ENCODE results near the gene STIP1.
"Not testable (repeated sequence)": the region's sequence is repeated elsewhere in the genome, so short reads cannot be mapped to it uniquely, and the experiment has no call there.

STIP1 gene

DNA sequence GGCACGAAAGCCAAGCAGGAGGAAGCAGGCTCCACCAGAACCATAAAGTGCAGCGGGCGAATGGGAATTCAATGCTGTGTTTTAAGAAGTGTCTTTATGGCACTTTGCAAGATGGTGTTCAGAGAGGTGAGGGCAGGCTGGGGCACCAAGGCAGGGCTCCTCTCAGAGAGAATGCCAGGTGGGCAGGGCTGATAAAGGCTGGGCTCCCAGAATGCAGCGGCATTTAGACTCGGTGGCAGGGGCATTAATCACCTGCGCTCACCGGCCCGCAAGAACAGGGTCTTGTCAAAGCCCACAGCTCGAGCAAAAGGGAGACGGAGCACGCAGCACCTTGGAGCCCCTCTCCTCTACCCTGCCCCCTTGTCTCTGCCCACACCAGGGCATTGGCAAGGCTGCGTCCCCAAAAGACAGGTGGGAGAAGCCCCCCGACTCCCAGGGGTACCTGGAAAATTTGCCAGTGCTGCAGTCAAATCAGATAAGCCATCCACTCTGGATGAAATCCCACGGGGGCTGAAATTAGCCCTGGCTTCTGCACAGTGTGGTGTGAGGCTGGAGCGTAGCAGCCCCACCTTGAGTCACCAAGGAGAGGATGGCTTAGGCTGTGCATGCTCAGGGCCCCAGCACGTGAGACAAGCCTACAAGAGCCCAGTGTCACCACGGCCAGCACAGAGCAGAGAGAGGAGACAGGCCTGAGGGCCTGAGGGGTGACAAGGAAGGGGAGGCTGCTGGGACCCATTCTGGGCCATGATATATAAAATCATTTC is 28.2 kb upstream of the STIP1 start:
- DNase-seq (ENCODE audit: low read depth in 2 of 2): no peak

GRCh38 chr11:64161037-64161436 is 24.9 kb upstream of the STIP1 start:
- DNase-seq (ENCODE audit: low read depth in 2 of 2): no peak

DNA sequence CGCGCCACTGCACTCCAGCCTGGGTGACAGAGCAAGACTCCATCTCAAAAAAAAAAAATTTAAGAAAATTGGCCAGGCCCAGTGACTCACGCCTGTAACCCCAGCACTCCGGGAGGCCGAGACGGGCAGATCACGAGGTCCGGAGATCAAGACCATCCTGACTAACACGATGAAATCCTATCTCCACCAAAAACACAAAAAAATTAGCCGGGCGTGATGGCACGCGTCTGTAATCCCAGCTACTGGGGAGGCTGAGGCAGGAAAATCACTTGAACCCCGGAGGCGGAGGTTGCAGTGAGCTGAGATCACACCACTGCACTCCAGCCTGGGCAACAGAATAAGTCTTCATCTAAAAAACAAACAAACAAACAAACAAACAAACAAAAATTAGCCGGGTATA is 23.2 kb upstream of the STIP1 start:
- DNase-seq (ENCODE audit: low read depth in 2 of 2): not testable (repeated sequence)

DNA sequence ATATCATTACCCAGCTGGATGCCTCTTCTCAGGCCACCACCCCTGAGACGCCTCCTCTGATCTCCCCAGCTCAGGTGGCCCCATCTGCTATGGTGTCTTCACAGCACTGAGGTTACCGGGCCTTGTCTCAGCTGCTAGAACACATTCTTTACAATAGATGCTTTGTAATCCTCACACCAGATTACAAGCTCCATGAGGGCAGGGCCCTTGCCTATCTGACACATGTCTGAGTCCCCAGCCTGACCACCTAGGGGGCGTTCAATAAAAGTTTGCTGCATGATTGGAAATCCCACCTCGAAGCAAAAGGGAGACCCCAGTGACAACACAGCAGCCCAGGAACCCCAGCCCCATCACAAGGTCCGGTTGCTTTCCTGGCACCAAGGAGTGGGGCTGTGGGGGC is 22.0 kb upstream of the STIP1 start:
- no peak for DNase-seq (ENCODE audit: low read depth in 2 of 2)

DNA sequence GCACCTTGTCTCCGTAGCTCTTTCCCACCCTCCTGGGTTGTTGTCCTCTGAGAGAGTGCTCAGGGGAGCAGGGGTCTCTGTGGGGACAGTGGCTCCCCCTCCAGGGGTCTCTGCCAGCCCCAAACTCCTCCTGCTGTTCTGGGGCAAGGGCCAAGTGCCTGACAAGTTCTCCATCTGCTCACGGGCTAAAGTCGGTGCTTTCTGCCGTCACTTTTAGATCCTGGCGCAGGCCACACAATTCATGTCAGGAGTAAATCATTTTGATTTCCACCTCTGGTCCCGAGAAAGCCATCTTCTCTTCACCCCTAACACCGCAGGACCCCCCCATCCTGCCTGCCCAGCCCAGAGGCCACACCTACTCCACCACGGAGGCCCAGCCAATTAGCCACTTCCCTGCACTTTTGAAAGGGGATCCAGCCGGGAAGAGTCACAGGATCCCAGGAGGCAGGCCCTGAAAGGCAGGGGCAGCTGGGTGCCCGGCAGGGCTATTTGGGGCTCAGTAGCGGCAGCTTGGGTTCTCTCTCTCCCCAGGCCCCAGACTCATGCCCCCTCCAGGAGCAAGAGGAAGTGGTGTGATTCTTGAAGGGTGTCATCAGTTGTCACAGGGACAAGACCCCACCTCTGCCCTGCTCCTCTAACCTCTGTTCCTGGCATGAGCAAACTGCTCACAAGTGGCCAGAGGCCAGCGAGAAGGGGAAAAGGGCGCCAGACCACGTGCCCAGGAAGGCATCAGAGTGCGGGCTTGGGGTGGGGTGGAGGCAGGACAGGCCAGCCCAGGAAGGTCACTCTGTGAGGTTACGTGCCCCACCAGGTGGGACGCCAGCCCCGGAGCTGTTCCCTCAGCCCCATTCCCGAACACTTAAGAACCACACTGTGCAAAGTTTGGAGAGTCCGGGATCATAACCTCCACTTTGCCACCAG is 21.3 kb upstream of the STIP1 start:
- DNase-seq (ENCODE audit: low read depth in 2 of 2): no peak

GRCh38 chr11:64165481-64165841 is 20.5 kb upstream of the STIP1 start:
- DNase-seq (ENCODE audit: low read depth in 2 of 2): no peak

DNA sequence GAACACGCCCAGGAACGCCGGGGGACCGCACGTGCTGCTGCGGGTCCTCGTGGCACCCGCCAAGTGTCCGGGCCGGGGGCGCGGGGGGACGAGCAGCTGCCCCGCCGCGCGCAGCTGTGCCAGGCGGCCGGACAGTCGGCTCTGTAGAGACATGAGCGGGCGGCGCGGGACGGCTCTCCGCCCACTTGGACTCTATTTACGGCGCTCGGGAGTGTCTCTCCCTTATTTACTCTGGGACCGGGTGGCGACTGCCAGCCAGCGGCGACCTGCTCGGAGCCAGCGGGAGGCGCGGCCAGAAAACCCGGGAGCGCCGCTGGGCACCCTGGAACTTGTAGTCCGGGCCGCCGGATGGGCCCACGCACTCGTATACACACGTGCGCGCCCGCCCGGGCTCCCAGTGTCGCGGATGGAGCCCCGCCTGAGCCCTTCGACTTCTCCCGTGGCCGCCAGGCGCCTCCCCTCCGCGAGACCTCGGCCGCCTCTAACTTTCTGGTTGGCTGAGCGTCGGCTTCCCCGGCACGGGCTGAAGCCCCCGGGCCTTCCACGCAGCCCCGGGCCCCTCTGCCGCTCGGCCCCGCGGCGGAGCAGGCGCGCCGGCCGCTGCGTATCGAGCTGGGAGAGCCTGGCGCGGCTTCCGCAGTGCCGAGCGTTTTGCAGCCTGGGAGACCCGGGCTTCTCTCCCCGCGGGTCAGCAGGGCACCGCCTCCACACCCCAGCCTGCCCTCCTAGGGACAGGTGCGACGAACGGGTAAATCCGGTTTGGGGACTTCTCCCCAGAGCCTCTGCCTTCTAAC is 19.9 kb upstream of the STIP1 start, which contains the start of gene MACROD1:
Gene MACROD1 (minus strand): TSS at position 272 of the 794 bp plus-strand sequence. CDS start 119 bp downstream, at position 153.
- peak; percentile 55 to 60 for DNase-seq (ENCODE audit: low read depth in 2 of 2)

DNA sequence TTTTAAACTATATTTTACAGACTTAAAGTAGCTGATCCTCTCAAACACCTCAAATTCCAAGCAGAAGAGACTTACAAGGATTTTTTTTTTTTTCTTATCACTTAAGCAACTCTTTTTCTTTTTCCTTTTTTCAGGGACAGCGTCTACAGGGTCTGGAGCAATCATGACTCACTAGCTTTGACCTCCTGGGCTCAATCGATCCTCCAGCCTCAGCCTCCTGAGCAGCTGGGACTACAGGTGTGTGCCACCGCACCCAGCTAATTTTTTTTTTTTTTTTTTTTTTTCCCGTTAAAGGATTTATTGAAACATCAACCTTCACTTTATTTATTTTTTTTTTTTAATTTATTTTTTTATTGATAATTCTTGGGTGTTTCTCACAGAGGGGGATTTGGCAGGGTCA is 15.6 kb upstream of the STIP1 start:
- DNase-seq (ENCODE audit: low read depth in 2 of 2): no peak

DNA sequence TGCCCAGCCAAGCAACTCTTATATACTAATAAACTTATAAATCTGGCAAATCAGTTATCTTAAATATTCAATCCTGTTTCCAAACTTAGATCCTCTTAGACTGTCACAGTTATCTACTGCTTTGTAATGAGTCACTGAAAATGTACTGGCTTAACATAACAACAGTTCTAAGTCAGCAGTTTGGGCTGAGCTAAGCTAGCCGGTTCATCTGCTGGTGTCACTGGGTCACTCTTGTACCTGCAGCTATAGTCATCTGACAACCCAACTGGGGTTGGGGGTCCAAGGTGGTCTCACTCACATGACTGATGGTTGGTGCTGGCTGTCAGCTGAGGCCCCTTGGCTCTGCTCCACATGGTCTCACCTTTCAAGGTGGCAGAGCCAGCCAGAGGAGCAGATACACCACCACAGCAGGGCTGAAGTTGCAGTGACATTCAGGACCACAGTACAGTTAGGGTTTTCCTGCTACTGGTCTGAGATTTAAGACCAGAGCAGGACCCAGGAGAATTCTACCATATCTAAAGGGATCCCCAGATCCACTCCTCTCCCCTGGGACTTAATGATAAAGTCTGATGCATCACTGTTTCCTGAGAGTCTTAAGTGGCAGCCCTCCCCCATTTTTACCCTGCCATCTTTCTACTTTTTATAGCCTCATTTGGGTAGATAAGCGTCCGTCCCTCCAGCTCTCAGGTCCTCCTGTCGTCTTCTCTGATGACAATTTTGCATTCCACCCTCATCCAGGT is 12.2 kb upstream of the STIP1 start:
- no peak for DNase-seq (ENCODE audit: low read depth in 2 of 2)

GRCh38 chr11:64176751-64177150 is 9.2 kb upstream of the STIP1 start:
- no peak for DNase-seq (ENCODE audit: low read depth in 2 of 2)

GRCh38 chr11:64178203-64178602 is 7.8 kb upstream of the STIP1 start:
- no peak for DNase-seq (ENCODE audit: low read depth in 2 of 2)

GRCh38 chr11:64178951-64179639 is 6.9 kb upstream of the STIP1 start:
- no peak for DNase-seq (ENCODE audit: low read depth in 2 of 2)

DNA sequence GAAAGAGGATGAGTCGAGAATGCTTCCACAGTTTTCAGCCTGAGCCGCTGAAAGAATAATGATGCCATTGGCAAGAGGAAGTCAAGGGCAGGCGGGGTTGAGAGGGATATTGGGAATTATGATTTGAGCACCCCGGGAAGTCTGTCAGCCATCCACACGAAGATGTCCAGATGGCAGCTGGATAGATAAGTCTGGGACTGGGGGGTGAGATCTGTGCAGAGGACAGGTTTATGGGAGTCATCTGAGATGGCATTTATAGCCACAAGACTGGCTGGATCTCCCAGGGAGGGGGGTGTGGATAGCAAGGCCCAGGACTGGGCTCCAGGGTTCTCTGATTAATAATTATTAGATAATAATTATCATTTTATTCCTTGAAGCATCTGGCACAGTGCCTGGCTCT is 5.1 kb upstream of the STIP1 start:
- DNase-seq (ENCODE audit: low read depth in 2 of 2): no peak

DNA sequence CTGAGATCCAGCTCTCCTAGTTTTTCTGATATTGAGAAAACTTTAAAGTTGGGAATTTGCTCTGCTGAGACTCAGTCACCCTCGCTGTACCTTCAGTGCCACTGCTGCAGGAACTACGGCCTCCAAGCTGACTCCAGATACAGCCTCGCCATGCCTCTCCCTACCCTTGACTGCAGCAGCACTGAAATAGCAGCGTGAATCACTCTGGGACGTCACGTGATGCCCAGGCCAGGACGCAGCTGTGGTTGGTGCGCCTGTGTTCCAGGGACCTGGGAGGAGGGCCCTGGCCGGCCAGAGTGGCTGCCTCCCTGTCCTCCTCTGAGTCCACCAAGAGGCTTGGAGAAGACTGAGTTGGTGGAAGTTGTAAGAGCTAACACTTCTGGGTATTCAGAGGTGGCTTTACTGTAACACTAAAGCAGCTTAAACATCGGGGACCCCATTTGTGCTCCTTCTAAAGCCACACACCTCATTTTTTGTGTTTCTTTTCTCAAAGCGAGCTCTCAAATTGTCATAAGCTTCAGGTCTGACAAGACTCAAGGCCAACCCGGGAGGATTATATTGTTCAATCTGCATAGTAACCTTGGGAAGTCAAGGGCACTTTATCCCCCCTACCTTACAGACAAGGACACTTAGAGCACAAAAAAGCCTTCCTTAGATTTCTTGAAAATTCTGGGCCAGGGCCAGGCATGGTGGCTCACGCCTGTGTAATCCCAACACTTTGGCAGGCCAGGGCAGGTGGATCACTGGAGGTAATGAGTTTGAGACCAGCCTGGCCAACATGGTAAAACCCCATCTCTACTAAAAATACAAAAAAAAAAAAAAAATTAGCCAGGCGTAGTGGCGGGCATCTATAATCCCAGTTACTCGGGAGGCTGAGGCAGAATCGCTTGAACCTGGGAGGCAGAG is 4.2 kb upstream of the STIP1 start:
- no peak for DNase-seq (ENCODE audit: low read depth in 2 of 2)

DNA sequence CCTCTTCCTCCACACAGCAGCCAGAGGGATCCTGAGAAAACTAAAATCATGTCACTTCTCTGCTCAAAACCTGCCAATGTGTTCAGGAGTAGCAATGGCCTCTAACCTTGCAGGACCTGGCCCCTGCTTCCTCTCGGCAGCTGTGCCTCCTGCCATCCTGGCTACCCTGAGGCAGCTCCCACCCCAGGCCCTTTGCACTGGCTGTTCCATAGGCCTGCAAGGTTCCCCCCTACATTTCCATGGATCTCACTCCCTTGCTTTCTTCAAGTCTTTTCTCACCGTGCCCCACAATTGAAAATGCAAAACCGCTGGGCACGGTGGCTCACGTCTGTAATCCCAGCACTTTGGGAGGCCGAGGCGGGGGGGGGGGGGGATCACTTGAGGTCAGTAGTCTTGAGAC is 2.1 kb upstream of the STIP1 start:
- no peak for DNase-seq (ENCODE audit: low read depth in 2 of 2)

DNA sequence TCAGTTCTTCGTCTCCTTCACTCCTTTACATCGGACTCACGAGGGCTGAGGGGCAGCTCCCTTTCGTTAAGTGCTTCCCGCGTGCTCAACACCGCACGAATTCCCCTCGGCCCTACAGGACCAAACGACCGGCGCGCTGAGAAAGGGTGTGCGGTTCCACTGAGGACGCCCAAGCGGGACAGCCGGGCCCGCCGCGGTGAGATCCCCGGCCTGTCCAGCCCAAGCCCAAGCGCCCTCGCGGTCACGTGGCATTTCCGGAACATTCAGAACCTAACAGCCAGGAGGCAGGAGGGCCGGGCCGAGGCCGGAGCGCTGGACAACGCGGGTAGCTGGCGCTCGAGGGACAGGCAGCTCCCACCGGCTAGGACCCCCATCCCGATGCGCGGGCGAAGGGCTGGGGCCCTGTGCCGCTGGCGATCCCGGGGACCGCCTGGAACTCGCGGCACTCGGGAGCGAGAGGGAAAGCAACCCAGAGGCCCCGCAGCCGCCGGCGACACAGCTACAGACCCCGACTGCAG is 737 bp upstream of the STIP1 start:
- no peak for DNase-seq (ENCODE audit: low read depth in 2 of 2)

GRCh38 chr11:64186492-64187165 is 658 bp downstream of the STIP1 start:
- DNase-seq (ENCODE audit: low read depth in 2 of 2): no peak

DNA sequence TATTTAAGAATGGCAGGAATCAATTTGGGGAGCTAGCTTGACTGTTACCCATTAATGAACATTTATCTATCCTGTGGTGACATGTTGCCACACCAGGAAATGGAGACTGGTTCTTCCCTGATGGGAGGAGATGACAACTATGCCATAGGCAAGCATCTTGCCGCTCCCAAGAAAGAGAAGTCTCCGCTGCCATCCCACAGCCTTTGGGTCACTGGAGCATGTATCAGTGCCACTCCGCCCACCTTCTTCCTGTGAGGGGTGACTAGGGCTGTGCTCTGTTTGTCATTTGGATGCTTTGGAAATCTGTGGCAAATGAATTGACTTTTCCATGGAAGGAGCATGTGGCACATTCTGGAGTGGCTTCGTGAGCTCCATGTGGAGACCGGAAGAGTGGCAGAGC is 6.5 kb downstream of the STIP1 start:
- no peak for DNase-seq (ENCODE audit: low read depth in 2 of 2)

DNA sequence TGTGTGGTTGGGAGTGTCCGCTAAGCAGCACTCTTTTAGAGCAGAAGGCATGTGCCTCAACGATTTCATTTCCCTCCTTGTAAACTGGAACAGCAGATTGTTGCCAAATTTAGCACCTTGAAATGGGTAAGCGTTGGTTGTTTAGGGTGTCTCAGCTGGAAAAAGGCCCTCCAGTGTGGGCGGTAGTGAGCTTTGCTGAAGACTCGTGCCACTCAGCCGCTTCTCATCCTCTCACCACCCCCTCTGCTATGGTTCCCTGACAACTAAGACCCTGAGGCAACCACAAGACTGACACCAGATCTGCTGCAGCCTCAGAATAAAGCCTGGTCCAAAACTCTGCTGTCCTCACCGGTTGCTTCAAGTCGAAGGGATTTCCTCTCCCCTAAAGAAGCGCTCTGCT is 10.7 kb downstream of the STIP1 start:
- DNase-seq (ENCODE audit: low read depth in 2 of 2): no peak

Measured in stimulated activated CD8-positive, alpha-beta memory T cell treated with anti-CD3 and anti-CD28 coated beads, Interleukin-7, amount 100 ng/mL, for 1 hour (primary cell).